ENCODE data around the gene LRRC53.

The LRRC53 gene

DNA sequence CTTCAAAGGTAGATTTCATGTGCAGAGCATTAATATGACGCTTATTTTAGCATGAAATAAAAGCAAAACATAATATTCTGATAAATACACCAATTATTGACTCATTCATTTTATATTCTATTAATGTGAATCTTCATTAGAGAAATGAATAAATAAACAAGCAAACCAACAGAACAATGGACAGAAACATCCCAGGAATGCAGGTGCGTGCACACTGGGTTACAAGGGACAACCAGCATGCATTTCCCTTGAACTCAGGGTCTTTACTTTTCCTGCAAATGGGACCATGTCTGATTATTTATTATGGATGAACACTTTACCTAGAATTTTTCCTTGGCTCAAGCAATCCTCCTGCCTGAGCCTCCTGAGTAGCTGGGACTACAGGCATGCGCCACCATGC is 13.5 kb downstream of the LRRC53 start:
- no peak overlapping the region for H3K27ac ChIP-seq (ENCODE audit: low read depth in 2 of 2, low read length in 2 of 2)
- no peaks in the 10 kb centered on the region for H3K4me1 ChIP-seq (ENCODE audit: control insufficient read depth in 2 of 2, insufficient read depth in 2 of 2, low read length in 2 of 2)
- no peak overlapping the region for H3K4me3 ChIP-seq (ENCODE audit: low read length in 2 of 2)
- H3K9me3 ChIP-seq (ENCODE audit: control insufficient read depth in 2 of 2, low read length in 2 of 2) = no peaks in the 10 kb centered on the region
- H3K27me3 ChIP-seq (ENCODE audit: control insufficient read depth in 2 of 2, insufficient read depth in 2 of 2, low read length in 2 of 2) = no peaks in the 10 kb centered on the region
- H3K9ac ChIP-seq (ENCODE audit: low read depth in 1 of 2, low read length in 2 of 2) = no peak overlapping the region
- no peaks in the 10 kb centered on the region for H3K36me3 ChIP-seq (ENCODE audit: control insufficient read depth in 2 of 2, insufficient read depth in 2 of 2, low read length in 2 of 2)

DNA sequence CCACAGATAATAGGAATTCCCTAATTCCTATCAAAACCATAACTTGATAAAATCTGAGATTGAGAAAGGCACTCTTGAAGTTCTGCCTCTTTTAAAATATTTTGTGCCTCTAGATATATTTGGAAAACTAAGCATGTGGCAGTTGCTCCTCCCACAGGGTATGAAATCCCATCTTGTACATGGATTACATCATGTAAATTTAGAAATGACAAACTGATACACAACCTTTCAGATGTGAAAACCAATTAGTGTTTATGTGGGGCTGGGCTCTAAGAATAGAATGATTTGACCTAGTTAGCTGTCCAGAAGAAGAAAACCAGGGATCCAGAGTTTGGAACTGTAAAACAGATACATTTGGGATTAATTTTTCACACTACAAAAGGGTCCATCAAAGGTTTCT is 15.7 kb downstream of the LRRC53 start:
- Histone ChIP-seq H3K27ac (ENCODE audit: low read depth in 2 of 2, low read length in 2 of 2) (no peak overlapping the region), H3K36me3 (ENCODE audit: control insufficient read depth in 2 of 2, insufficient read depth in 2 of 2, low read length in 2 of 2) (no peaks in the 10 kb centered on the region), H3K9ac (ENCODE audit: low read depth in 1 of 2, low read length in 2 of 2) (no peak overlapping the region), H3K4me1 (ENCODE audit: control insufficient read depth in 2 of 2, insufficient read depth in 2 of 2, low read length in 2 of 2) (no peaks in the 10 kb centered on the region), H3K4me3 (ENCODE audit: low read length in 2 of 2) (no peak overlapping the region), H3K27me3 (ENCODE audit: control insufficient read depth in 2 of 2, insufficient read depth in 2 of 2, low read length in 2 of 2) (no peaks in the 10 kb centered on the region), H3K9me3 (ENCODE audit: control insufficient read depth in 2 of 2, low read length in 2 of 2) (no peaks in the 10 kb centered on the region)

DNA sequence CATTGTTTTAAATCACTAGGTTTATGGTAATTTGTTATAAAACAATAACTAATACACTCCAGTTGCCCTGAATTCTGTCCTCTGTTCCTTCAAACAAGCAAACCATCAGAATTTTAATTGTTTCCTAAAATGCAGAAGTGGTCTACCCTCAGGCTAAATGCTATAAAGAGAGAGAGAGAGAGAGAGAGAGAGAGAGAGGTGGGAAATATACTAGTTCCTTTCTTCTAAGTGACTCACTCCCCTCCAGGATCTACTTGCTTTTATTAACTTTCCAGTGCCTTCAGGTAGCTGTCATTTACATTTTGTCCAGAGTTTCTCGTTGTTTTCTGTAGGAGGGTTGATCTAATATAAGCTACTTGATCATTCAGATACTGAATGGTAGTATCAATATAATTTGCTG is 26.4 kb downstream of the LRRC53 start:
- no peaks in the 10 kb centered on the region for H3K36me3 ChIP-seq (ENCODE audit: control insufficient read depth in 2 of 2, insufficient read depth in 2 of 2, low read length in 2 of 2)
- no peaks in the 10 kb centered on the region for H3K9me3 ChIP-seq (ENCODE audit: control insufficient read depth in 2 of 2, low read length in 2 of 2)
- H3K9ac ChIP-seq (ENCODE audit: low read depth in 1 of 2, low read length in 2 of 2) = no peak overlapping the region
- H3K27me3 ChIP-seq (ENCODE audit: control insufficient read depth in 2 of 2, insufficient read depth in 2 of 2, low read length in 2 of 2) = no peaks in the 10 kb centered on the region
- H3K4me1 ChIP-seq (ENCODE audit: control insufficient read depth in 2 of 2, insufficient read depth in 2 of 2, low read length in 2 of 2) = no peaks in the 10 kb centered on the region
- no peak overlapping the region for H3K27ac ChIP-seq (ENCODE audit: low read depth in 2 of 2, low read length in 2 of 2)
- H3K4me3 ChIP-seq (ENCODE audit: low read length in 2 of 2) = no peak overlapping the region

GRCh38 chr1:74485622-74486021 is 26.8 kb downstream of the LRRC53 start:
- Histone ChIP-seq H3K4me1 (ENCODE audit: control insufficient read depth in 2 of 2, insufficient read depth in 2 of 2, low read length in 2 of 2) (no peaks in the 10 kb centered on the region), H3K36me3 (ENCODE audit: control insufficient read depth in 2 of 2, insufficient read depth in 2 of 2, low read length in 2 of 2) (no peaks in the 10 kb centered on the region)

DNA sequence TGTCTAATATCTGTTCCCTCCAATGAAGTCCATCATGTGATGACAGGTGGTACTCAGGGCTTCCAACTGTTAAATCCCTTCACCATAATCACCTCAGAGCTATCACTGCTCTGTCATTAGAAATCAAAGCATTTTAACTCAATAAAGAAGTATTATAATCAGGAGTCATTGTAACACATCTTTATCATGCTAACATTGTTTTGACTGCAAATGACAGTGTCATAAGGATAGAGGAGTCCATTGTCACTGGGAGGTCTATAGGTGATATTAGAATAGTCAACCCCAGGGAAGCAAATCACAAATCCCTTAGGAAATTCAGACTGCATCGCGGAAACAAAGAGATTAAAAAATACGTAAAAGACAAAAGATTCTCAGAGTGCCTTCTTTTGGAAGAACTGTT is 30.8 kb downstream of the LRRC53 start:
- Histone ChIP-seq H3K27me3 (ENCODE audit: control insufficient read depth in 2 of 2, insufficient read depth in 2 of 2, low read length in 2 of 2) (no peaks in the 10 kb centered on the region), H3K36me3 (ENCODE audit: control insufficient read depth in 2 of 2, insufficient read depth in 2 of 2, low read length in 2 of 2) (no peaks in the 10 kb centered on the region), H3K27ac (ENCODE audit: low read depth in 2 of 2, low read length in 2 of 2) (no peak overlapping the region), H3K9ac (ENCODE audit: low read depth in 1 of 2, low read length in 2 of 2) (no peak overlapping the region), H3K4me1 (ENCODE audit: control insufficient read depth in 2 of 2, insufficient read depth in 2 of 2, low read length in 2 of 2) (no peaks in the 10 kb centered on the region), H3K9me3 (ENCODE audit: control insufficient read depth in 2 of 2, low read length in 2 of 2) (no peaks in the 10 kb centered on the region), H3K4me3 (ENCODE audit: low read length in 2 of 2) (no peak overlapping the region)

More at GRCh38 chr1:74485622-74486021, 26.8 kb downstream of the LRRC53 start:
- H3K9ac ChIP-seq (ENCODE audit: low read depth in 1 of 2, low read length in 2 of 2) = no peak overlapping the region
- H3K4me3 ChIP-seq (ENCODE audit: low read length in 2 of 2) = no peak overlapping the region
- H3K27ac ChIP-seq (ENCODE audit: low read depth in 2 of 2, low read length in 2 of 2) = no peak overlapping the region
- H3K9me3 ChIP-seq (ENCODE audit: control insufficient read depth in 2 of 2, low read length in 2 of 2) = no peaks in the 10 kb centered on the region
- no peaks in the 10 kb centered on the region for H3K27me3 ChIP-seq (ENCODE audit: control insufficient read depth in 2 of 2, insufficient read depth in 2 of 2, low read length in 2 of 2)

- H3K4me3 ChIP-seq (ENCODE audit: low read length in 2 of 2) = no peak overlapping the region
- no peaks in the 10 kb centered on the region for H3K9me3 ChIP-seq (ENCODE audit: control insufficient read depth in 2 of 2, low read length in 2 of 2)
Measured at GRCh38 chr1:74480068-74480467, 32.3 kb downstream of the LRRC53 start.

GRCh38 chr1:74478979-74479378 is 33.4 kb downstream of the LRRC53 start:
- H3K9me3 ChIP-seq (ENCODE audit: control insufficient read depth in 2 of 2, low read length in 2 of 2) = no peaks in the 10 kb centered on the region
- H3K27me3 ChIP-seq (ENCODE audit: control insufficient read depth in 2 of 2, insufficient read depth in 2 of 2, low read length in 2 of 2) = no peaks in the 10 kb centered on the region
- H3K4me3 ChIP-seq (ENCODE audit: low read length in 2 of 2) = no peak overlapping the region
- H3K9ac ChIP-seq (ENCODE audit: low read depth in 1 of 2, low read length in 2 of 2) = no peak overlapping the region
- H3K27ac ChIP-seq (ENCODE audit: low read depth in 2 of 2, low read length in 2 of 2) = no peak overlapping the region
- H3K36me3 ChIP-seq (ENCODE audit: control insufficient read depth in 2 of 2, insufficient read depth in 2 of 2, low read length in 2 of 2) = no peaks in the 10 kb centered on the region
- no peaks in the 10 kb centered on the region for H3K4me1 ChIP-seq (ENCODE audit: control insufficient read depth in 2 of 2, insufficient read depth in 2 of 2, low read length in 2 of 2)

More at GRCh38 chr1:74480068-74480467, 32.3 kb downstream of the LRRC53 start:
- no peaks in the 10 kb centered on the region for H3K4me1 ChIP-seq (ENCODE audit: control insufficient read depth in 2 of 2, insufficient read depth in 2 of 2, low read length in 2 of 2)
- H3K27me3 ChIP-seq (ENCODE audit: control insufficient read depth in 2 of 2, insufficient read depth in 2 of 2, low read length in 2 of 2) = no peaks in the 10 kb centered on the region
- H3K9ac ChIP-seq (ENCODE audit: low read depth in 1 of 2, low read length in 2 of 2) = no peak overlapping the region
- no peaks in the 10 kb centered on the region for H3K36me3 ChIP-seq (ENCODE audit: control insufficient read depth in 2 of 2, insufficient read depth in 2 of 2, low read length in 2 of 2)
- H3K27ac ChIP-seq (ENCODE audit: low read depth in 2 of 2, low read length in 2 of 2) = no peak overlapping the region

DNA sequence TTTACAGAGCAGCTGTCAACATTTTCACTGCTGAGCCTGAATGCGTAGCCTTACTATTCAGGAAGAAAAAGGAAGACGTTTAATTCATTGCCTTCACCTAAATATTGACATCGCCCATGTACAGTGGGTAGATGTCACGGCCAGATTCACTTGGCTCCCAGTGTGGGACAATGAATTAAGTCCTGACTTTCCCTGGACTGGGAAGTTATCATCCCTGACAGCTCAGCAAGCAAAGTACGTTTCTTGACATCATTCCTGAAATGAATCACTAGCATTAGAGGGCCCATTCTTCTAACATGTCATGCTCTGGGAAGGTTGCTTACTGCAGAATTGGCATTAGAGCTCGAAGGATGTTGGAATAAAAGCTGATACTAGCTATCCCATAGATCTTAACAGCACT is 37.8 kb downstream of the LRRC53 start:
- Histone ChIP-seq H3K4me3 (ENCODE audit: low read length in 2 of 2) (no peak overlapping the region), H3K27ac (ENCODE audit: low read depth in 2 of 2, low read length in 2 of 2) (no peak overlapping the region), H3K4me1 (ENCODE audit: control insufficient read depth in 2 of 2, insufficient read depth in 2 of 2, low read length in 2 of 2) (no peaks in the 10 kb centered on the region), H3K9me3 (ENCODE audit: control insufficient read depth in 2 of 2, low read length in 2 of 2) (no peaks in the 10 kb centered on the region), H3K27me3 (ENCODE audit: control insufficient read depth in 2 of 2, insufficient read depth in 2 of 2, low read length in 2 of 2) (no peaks in the 10 kb centered on the region), H3K9ac (ENCODE audit: low read depth in 1 of 2, low read length in 2 of 2) (no peak overlapping the region), H3K36me3 (ENCODE audit: control insufficient read depth in 2 of 2, insufficient read depth in 2 of 2, low read length in 2 of 2) (no peaks in the 10 kb centered on the region)

DNA sequence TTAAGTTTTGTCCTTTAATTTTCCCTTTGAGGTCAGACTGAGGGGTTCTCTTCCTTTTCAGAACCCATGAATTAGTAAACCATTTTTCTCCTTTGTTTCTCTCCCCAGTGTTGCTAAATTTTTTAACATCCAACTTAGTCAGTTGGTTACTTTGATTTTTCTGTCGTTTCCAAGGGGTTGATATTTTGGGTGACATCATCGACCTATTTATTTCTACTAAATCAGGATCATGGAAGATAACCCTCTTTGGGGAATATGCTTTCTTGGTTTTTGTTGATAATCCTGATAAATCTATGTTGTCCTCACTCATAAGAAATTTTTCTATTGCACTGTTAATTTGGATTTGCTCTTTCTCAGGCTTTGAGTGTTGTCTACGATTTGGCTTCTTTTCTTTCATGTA is 40.9 kb downstream of the LRRC53 start:
- Histone ChIP-seq H3K4me1 (ENCODE audit: control insufficient read depth in 2 of 2, insufficient read depth in 2 of 2, low read length in 2 of 2) (no peaks in the 10 kb centered on the region), H3K27ac (ENCODE audit: low read depth in 2 of 2, low read length in 2 of 2) (no peak overlapping the region), H3K9ac (ENCODE audit: low read depth in 1 of 2, low read length in 2 of 2) (no peak overlapping the region), H3K27me3 (ENCODE audit: control insufficient read depth in 2 of 2, insufficient read depth in 2 of 2, low read length in 2 of 2) (no peaks in the 10 kb centered on the region), H3K9me3 (ENCODE audit: control insufficient read depth in 2 of 2, low read length in 2 of 2) (no peaks in the 10 kb centered on the region), H3K36me3 (ENCODE audit: control insufficient read depth in 2 of 2, insufficient read depth in 2 of 2, low read length in 2 of 2) (no peaks in the 10 kb centered on the region), H3K4me3 (ENCODE audit: low read length in 2 of 2) (no peak overlapping the region)

GRCh38 chr1:74470936-74471335 is 41.5 kb downstream of the LRRC53 start:
- no peaks in the 10 kb centered on the region for H3K4me1 ChIP-seq (ENCODE audit: control insufficient read depth in 2 of 2, insufficient read depth in 2 of 2, low read length in 2 of 2)
- no peaks in the 10 kb centered on the region for H3K27me3 ChIP-seq (ENCODE audit: control insufficient read depth in 2 of 2, insufficient read depth in 2 of 2, low read length in 2 of 2)
- no peaks in the 10 kb centered on the region for H3K36me3 ChIP-seq (ENCODE audit: control insufficient read depth in 2 of 2, insufficient read depth in 2 of 2, low read length in 2 of 2)
- no peaks in the 10 kb centered on the region for H3K9me3 ChIP-seq (ENCODE audit: control insufficient read depth in 2 of 2, low read length in 2 of 2)
- no peak overlapping the region for H3K27ac ChIP-seq (ENCODE audit: low read depth in 2 of 2, low read length in 2 of 2)
- H3K4me3 ChIP-seq (ENCODE audit: low read length in 2 of 2) = no peak overlapping the region
- H3K9ac ChIP-seq (ENCODE audit: low read depth in 1 of 2, low read length in 2 of 2) = no peak overlapping the region

GRCh38 chr1:74470251-74470650 is 42.2 kb downstream of the LRRC53 start:
- no peaks in the 10 kb centered on the region for H3K36me3 ChIP-seq (ENCODE audit: control insufficient read depth in 2 of 2, insufficient read depth in 2 of 2, low read length in 2 of 2)
- no peaks in the 10 kb centered on the region for H3K9me3 ChIP-seq (ENCODE audit: control insufficient read depth in 2 of 2, low read length in 2 of 2)
- no peak overlapping the region for H3K27ac ChIP-seq (ENCODE audit: low read depth in 2 of 2, low read length in 2 of 2)
- H3K4me1 ChIP-seq (ENCODE audit: control insufficient read depth in 2 of 2, insufficient read depth in 2 of 2, low read length in 2 of 2) = no peaks in the 10 kb centered on the region
- no peak overlapping the region for H3K9ac ChIP-seq (ENCODE audit: low read depth in 1 of 2, low read length in 2 of 2)
- no peaks in the 10 kb centered on the region for H3K27me3 ChIP-seq (ENCODE audit: control insufficient read depth in 2 of 2, insufficient read depth in 2 of 2, low read length in 2 of 2)
- H3K4me3 ChIP-seq (ENCODE audit: low read length in 2 of 2) = no peak overlapping the region

Measured in mucosa of rectum (tissue), 2 donors.